NCI-H1048 (cell line): ENCODE data around the gene NOXA1.

Experiments
- DNase-seq: peaks from one replicate; lab custom pipeline; 2025; lab: John Stamatoyannopoulos, UW

Gene NOXA1

GRCh38 chr9:137427454-137428310, 4.5 kb downstream of the NOXA1 start:
- DNase-seq, result no peak

- DNase-seq, result no peak
These were observed 5.1 kb downstream of the NOXA1 start for GRCh38 chr9:137428311-137428630.

- DNase-seq, result no peak
These were observed 5.8 kb downstream of the NOXA1 start for GRCh38 chr9:137428841-137429545.

GRCh38 chr9:137429546-137429890, 6.3 kb downstream of the NOXA1 start:
- no peak for DNase-seq

- DNase-seq, result no peak
These were observed 7.0 kb downstream of the NOXA1 start for GRCh38 chr9:137429974-137430722.

- DNase-seq, result no peak
These were observed 7.7 kb downstream of the NOXA1 start for GRCh38 chr9:137430723-137431415.

GRCh38 chr9:137431416-137431931, 8.3 kb downstream of the NOXA1 start:
- no peak for DNase-seq

GRCh38 chr9:137432687-137433348, 9.6 kb downstream of the NOXA1 start:
- no peak for DNase-seq

GRCh38 chr9:137433349-137433915, 10.2 kb downstream of the NOXA1 start:
- no peak for DNase-seq

- DNase-seq, result no peak
These were observed 10.8 kb downstream of the NOXA1 start for GRCh38 chr9:137433916-137434431.

- DNase-seq, result no peak
These were observed 11.5 kb downstream of the NOXA1 start for GRCh38 chr9:137434498-137435380.

GRCh38 chr9:137435381-137435891, 12.2 kb downstream of the NOXA1 start:
- DNase-seq, result no peak

GRCh38 chr9:137435980-137436760, 13.0 kb downstream of the NOXA1 start:
- no peak for DNase-seq

GRCh38 chr9:137436761-137437600, 13.8 kb downstream of the NOXA1 start:
- no peak for DNase-seq

- no peak for DNase-seq
These were observed 14.7 kb downstream of the NOXA1 start for GRCh38 chr9:137437691-137438590.

- DNase-seq, result no peak
These were observed 15.5 kb downstream of the NOXA1 start for GRCh38 chr9:137438591-137439157.
